NCI-H446 (cell line): ENCODE data around the gene TMEM121.
A peak's percentile ranks its signal among the peaks of the same experiment; 100 is the strongest.
"Not testable (repeated sequence)": the region's sequence is repeated elsewhere in the genome, so short reads cannot be mapped to it uniquely, and the experiment has no call there.

ENCODE experiments used
- DNase-seq, 2 experiments: peaks; one replicate each; lab custom pipeline; 2025; lab: John Stamatoyannopoulos, UW

TMEM121 gene

DNA sequence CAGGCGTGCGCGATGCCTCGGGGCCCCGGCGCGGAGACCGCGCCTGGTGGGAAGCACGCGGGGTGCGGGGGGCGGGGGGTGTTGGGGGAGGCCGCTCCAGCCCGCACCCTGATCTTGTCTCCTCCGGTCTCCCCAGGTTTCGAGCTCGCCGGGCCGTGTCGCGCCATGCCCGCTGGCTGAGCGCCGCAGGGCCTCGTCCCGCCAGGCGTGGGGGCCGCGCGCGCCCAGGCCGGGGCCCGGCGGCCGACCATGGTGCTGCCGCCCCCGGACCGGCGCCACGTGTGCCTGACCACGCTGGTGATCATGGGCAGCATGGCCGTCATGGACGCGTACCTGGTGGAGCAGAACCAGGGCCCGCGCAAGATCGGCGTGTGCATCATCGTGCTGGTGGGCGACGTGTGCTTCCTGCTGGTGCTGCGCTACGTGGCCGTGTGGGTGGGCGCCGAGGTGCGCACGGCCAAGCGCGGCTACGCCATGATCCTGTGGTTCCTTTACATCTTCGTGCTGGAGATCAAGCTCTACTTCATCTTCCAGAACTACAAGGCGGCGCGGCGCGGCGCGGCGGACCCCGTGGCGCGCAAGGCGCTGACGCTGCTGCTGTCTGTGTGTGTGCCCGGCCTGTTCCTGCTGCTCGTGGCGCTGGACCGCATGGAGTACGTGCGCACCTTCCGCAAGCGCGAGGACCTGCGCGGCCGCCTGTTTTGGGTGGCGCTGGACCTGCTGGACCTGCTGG is 2.4 kb downstream of the TMEM121 start:
- DNase-seq, result no peak

DNA sequence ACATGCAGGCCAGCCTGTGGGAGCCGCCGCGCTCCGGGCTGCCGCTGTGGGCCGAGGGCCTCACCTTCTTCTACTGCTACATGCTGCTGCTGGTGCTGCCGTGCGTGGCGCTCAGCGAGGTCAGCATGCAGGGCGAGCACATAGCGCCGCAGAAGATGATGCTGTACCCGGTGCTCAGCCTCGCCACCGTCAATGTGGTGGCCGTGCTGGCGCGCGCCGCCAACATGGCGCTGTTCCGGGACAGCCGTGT is 2.9 kb downstream of the TMEM121 start:
- DNase-seq, result no peak

DNA sequence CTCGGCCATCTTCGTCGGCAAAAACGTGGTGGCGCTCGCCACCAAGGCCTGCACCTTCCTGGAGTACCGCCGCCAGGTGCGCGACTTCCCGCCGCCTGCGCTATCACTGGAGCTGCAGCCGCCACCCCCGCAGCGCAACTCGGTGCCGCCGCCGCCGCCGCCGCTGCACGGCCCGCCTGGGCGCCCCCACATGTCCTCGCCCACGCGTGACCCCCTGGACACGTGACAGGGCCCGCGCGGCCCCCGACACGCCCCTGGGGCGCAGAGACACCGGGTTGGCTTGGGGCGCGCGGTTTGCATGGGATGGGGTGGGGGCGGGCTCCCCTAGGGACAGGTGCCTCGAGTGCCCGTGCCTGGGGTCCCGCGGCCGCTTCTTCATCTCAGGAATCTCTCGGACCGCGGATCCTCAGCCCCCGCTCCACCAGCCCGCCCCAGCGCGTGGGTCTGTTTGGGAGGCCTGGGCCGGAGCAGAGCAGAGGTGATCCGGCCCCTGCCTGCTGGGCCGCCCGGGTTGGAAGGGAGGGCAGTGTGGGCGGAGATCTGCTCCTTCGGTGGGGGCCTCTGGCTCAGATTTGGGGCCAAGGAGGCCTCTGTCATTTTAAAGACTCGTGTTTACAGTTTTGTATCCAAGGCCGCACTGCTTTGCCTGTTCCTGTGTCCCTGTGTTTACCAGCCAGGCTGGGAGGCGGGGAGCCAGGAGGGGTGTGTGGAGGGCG is 3.3 kb downstream of the TMEM121 start:
- DNase-seq, result no peak

DNA sequence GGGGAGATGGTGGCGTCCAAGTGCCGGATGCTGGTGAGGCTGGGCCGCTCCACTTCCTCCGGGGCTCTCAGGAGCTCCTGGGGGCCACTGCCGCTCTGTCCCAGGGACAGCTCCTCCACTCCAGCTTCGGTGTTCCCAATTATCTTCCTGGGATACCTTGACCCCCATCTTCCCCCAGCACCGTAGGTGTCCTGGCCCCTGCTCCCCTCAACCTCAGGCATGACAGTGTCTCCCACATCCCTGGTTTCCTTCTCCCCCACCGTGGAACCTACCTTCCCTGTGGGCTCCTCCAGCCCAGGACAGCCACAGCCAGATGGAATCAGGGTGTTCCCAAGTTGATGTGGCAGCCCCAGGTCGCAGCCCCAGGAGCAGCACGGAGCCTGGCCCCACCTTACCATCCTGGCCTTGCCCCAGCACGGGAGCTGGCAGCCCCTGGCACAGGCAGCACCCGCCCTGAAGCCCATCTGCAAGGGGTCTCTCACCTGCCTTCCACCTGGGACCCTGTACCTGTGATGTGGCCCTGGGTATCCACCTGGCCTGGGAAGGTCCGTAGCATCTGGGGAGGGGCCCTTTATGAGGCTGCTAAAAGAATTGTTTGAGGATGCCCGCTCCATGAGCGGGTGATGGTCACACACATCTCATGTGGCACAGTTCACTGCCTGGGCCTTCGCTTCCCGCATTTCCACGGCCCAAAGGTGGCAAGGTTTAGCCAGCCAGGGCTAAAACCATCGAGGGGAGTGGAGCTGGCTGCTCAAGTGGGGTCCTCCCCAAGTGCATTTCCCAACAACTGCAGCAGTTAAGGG is 4.1 kb downstream of the TMEM121 start:
- DNase-seq, result no peak

DNA sequence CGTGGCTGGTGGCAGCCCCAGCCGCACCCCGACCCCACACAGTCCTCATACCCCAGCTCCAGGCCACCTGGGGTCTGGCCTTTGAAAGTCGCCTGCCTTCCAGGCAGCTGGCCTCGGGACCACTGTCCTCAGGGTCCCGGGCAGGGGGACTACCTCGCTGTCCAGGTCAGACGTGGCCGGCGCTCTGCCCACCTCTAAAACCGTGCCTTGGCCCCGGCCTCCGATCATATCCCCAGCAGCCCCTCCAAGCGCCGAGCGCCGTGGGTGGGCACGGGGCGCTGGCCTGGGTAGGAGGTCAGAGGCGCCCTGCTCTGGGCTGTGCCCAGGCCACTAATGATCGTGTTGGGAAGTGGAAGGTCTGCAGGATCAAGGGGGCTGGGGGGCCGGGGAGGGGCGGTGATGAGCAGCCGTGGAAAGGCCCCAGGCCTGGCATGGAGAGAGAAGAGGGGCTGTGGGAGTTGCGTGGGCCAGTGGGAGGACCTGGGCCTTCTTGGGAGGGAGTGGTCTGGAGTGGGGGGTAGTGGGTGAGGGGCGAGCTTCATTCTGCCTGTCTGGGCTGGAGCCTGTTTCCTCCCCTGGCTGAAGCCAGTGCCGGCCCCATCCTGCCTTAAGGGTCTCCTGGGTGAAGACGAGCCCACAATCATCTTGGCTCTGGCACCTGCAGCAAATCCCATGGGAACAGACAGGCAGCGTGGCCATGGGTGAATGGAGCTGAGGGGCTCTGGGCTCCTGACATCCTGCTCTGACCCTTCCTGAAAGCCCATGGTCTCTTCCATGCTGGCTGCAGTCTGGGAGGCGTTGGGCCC is 4.9 kb downstream of the TMEM121 start:
- no peak for DNase-seq

DNA sequence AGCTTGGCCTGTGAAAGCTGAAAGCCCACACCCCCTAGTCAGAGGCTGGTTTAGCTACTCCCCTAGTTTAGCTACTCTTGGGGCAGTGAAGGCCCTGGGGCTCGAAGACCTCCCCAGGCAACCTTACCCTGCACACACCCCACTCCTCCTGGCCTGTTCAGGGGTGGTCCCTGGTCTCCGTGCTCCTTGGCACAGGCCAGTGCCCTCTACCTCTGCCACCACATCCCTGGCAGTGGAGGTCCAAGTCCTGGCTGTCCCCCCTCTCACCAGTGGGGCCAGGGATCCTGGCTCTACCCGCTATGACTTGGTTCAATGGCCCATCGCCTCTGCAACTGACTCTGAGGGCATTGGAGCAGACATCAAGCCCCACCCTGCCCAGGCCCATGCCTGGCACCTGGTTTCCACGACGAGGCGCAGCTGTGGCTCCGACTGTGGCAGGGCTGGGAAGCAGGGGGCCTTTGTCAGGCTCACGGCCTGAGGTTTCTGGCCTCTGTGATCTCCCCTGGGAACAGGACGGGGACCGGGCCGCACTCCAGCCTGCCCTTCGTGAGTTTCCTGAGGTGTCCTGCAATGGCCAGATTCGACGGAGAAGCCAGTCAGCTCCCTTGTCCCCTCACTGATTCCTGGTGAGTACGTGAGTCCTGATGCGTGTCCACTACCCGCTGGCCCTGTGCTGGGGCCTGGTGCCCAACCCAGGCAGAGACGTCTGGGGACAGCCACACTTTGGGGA is 5.7 kb downstream of the TMEM121 start:
- no peak for DNase-seq

DNA sequence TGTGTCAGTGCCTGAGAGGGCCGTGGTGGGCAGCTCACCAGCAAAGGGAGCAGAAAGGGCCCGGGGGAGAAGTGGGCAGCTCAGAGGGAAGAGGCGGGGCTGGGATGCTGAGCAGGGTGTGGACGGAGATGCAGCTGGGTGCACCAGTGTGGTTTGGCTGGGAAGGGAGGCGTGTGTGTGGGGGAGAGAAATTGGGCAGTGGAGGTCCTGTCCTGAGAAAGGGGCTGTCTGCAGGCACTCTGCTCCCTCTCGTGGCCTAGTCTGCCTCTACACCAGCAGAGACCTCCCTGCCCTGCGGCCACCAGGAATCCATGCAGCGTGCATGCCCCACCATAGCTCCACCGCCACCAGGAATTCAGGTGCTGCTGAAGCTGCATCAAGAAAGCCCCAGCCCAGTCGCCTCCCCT is 6.4 kb downstream of the TMEM121 start:
- peak in 1 of 2 experiments; percentile 18 for DNase-seq

DNA sequence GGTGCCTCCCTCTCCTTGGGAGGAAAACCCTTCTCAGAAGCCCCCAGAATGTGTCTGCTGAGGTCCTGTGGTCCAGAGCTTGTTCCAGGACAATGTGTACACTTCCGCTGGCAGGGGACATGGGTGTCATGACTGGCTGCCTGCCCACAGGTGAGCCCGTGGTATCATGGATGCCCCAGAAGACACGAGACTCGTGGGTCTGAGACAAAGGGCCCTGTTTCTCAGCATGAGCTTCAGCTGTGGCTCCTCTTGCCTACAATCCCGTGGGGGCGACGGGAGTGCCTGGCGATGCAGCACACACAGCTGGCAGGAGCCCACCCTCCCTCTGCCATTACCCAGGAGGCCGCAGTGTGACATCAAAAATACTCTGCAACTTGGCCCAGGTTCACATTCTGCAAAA is 7.0 kb downstream of the TMEM121 start:
- no peak for DNase-seq

DNA sequence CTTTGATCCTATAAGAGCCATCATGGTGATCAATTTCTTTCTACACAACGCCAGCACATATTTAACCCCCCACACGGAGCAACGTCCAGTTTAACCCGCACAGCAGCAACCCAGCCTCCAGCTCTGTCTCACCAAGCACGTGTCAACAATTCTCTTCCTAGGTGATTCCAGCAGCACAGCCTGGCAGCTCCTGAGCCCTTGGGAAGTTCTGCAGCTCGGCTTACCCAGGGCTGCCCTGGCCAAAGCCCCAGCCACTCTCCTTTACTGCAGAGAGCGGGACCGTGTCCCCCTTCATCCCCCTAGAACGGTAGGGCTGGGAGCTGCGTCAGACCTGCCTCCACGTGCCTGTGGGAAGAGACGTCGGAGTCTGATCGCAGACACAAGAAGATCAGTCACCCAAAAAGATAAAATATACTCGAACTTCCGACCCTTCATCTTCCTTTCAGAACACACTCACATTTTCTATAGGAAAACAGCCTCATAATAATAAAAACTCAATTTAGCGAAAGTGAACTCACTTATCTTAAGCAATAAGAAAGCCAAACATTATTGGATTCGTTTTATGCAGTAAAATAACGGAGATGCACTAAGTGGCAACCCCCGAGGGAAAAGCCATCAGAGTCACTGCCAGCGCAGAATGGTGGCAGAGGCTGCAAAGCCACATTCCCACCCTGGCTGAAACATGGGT is 7.6 kb downstream of the TMEM121 start:
- no peak for DNase-seq

DNA sequence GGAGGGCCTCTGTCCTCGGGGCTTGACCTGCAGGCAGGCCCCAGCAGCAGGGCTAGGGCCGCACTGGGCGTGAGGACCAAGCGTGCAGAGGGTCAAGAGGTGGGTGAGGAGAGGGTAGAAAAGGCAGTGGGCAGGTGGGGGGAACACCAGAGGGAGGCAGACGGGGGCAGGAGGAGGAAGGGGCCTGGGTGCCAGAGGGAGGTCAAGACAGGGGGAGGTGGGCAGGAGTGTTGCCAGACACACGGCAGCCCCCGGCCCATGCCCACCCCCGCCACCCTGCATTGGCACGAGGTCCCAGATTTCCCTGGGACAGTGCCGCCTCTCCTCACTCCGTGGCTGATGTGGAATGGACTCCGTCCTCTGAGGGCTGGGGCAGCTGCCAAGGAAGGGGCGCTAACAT is 8.2 kb downstream of the TMEM121 start:
- no peak for DNase-seq

DNA sequence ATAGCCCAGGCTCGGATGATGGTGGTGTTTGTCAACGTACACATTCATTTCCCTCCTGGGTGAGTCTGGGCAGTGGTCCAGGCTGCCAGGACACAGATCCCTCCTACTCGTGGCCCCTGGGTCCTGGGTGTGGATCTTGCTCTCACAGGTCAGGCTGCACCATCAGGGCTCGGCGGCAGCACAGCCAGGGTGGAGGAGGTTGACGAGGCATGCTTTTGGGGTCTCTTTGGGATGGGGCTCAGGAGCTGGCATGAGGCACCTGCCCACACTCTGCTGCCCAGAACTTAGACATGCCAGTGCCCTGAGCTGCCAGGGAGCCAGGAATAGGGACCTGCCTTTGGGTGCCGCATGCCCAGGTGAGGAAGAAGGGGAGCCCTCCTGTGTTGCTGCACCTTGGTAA is 9.7 kb downstream of the TMEM121 start:
- no peak for DNase-seq

DNA sequence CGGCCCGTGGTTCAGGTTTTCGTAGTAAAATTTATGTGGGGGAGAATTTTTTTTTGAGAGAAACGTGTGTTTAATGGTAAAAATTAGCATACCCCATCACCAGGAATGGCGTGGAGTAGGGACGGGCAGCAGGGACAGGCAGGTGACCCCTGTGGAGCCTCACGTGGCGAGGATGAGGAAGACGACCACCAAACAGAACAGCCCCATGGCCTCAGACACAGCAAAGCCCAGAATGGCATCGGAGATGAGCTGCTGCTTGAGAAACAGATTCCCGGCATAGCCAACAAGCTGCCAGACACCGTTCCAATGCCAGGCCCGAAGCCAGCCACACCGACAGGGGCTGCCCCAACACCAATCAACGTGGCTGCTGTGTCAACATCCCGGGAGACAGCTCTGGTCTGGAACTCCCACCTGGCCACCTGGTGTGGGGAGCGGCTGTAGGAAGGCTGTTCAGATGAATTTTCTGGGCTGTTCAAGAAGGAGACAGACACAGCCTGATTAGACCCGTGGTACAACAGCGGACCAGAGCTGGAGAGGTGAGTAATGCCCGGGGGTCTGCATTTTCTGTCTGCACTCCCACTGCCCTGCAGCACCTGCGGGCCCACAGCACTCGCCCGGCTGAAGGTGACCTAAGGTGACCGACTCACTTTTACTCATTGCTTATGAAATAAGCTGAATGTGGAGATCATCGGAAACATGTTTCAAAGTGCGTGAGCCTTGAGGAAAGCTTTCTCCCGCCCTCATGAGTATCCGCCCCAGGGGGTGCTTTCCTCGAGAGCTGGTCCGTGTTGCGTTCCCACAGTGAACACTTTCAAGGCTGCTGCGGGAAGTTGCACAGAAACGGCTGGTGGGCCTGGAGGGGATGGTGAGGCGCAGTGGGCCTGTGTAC is 10.6 kb downstream of the TMEM121 start:
- no peak for DNase-seq

DNA sequence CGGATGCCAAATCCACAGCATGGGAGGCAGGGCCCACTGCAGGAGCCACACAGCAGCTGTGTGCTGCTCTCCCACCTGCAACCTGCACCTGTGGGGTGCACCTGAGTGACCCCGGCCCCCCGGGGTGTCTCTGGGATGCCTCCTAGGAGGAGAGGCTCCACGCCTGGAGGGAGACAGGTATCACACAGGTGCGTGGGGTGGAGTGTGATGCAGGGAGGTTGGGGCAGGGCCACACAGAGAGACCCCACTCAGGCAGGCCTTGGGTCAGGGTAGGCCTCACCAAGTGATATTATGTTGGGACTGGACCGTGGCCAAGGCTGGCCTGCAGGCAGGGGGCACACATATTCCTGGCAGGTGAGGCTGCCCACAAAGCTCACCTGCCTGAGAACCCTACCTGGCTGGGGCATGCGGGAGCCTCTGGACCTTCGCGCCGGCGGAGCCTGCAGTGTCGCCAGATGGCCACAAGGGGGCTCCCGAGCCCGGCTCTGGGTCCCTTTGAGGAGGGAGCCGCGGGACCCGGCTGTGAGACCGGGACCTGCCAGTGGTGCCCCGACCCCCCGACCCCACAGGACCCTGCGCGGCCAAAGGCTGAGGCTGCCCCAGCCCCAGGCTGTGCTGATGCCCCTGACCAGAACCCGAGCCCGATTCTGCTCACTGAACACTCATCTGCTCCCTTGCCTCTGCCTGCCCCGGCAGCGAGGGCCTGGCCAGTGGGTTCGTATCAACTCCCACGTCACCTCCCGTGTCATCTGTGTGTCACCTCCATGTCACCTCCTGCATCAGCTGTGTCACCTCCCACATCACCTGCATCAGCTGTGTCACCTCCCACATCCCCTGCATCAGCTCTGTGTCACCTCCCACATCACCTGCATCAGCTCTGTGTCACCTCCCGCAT is 11.4 kb downstream of the TMEM121 start:
- DNase-seq, result peak in 1 of 2 experiments; percentile 55

DNA sequence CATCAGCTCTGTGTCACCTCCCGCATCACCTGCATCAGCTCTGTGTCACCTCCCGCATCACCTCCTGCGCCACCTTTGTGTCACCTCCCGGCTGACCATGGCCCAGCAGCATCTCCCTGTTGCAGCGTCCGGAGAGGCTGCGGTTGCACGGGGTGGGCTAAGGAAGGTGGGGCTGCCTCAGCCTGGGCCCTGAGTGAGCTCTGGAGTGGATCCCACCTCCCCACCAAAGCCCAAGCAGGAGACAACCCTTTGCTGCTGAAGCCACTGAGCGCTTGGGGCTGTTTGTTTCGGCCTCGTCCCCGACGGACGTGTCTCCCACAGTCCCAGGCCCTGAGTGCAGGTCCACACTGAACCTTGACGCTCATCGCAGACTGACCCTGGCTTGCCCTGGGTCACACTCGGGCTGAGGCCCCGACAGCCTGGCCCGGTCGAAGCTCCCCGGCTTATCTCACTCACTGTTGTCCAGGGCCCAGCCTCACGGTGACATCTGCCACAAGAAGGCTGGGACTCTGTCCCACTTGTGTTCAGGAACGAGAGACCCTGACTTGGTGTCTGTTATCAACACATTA is 12.2 kb downstream of the TMEM121 start:
- DNase-seq, result no peak

DNA sequence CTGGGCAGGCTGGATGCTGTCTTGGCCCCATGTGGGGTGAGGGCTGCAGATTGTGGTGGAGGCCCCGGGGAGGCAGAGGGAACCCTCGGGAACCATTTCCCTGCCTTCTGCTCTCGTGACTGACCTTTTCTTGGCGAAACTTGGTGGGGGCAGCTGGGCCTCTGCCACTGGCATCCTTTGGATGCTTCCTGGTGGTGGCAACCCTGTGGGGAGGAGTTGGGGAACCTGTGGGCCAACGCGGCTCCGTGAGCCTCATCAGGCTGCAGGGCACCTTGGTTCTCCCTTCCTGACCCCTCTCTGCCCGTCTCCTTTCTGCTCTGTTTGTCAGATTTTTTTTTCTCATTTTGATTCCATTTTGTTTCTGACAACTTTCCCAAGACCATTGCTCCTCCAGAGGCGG is 14.4 kb downstream of the TMEM121 start:
- DNase-seq, result no peak

DNA sequence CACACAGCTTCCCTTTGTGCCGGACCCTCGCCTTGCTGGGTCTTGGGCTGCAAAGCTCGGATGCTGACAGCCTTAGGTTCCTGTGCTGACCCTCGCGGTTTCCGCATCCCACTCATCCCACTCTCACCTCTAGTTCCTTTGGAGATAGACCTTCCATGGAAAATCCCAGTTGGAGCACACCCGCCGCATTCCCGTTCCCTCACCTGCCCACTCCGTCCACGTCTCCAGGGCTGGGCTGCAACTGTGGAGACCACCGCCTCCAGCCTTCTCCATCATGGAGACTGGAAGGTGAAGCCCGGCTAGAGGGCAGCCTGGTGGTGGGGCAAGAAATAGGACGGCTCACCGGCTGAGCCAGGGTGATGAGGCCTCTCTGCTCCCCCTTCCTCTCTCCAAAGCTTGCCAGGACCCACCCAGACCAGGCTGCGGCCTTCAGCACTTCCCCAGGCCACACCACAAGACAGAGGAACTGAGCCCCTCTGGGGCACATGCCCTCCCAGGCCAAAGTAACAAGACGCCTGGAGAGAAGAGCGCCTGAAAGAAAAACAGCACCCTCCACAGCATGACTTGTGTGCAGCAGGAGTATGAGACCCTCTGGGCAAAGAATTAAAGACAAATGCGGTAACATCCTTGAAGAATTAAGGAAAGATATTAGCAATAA is 15.0 kb downstream of the TMEM121 start:
- DNase-seq, result no peak

DNA sequence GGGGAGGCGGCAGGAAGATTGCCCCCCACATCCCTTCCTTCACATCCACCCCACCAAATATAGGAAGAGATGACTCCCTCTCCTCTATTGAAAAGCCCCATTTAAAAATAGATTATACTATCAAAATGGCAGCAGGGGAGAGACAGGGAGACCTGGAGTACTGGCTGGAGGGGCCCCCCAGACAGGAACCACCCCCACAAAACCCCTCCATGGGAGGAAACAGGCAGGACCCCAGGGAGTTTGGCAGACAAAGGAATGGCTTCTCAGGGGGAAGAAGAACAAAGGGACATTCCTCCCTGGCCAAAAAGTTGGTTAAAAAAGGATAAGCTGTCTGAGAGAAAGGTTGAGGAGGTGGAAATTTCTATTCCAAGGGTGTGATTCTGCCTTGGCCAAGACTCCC is 19.3 kb downstream of the TMEM121 start:
- DNase-seq, result not testable (repeated sequence)

DNA sequence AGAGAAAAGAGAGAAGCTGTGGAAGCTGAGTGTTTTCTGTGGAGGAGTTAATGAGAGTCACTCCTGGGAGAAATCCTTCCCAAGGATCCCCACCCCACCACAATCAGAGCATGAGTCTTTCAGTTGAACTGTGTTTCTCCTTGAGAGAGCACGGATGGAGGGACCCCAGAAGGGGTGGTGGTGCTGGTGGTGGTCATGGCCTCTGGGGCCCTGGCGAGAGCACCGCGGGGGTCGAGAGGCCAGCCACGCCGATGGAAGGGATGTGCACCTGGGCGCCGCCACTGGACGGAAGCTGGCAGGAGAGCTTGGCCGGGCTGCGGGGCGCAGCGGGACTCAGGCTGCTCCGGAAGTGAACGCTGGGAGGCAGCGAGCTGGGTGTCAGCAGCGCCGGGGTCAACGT is 20.0 kb downstream of the TMEM121 start:
- not testable (repeated sequence) for DNase-seq
